IMR-90 (cell line): ENCODE measurements around the gene ZNF423. TPM values are rescaled to one million over a fixed set of nuclear protein-coding genes. Genes with fewer than 3 reads are reported as not detected.

Experiments
- ATAC-seq: fragments of 200-7000 bp; cut with Tn5 transposase; 2 replicates; pipeline ENCODE4 v1.9.1; 2020; ENCODE audit warnings: low read depth, mild to moderate bottlenecking, moderate library complexity
- BruUV-seq: library from RNA; stranded (reverse); fragments of 400-500 nt; replicated peaks from 2 replicates; lab custom pipeline; 2021; lab: Mats Ljungman, UMichigan
- CTCF ChIA-PET: fragments of 300-600 bp; formaldehyde crosslinking; extraction: SDS; loops from one replicate; lab custom pipeline; 2021; ENCODE audit warnings: antibody characterized with exemption; lab: Yijun Ruan, JAX
- POLR2A ChIA-PET: fragments of 300-600 bp; sonication (Branson Sonifier 250); formaldehyde crosslinking; loops from one replicate; lab custom pipeline; 2022; ENCODE audit warnings: antibody characterized with exemption; ENCODE audit not compliant: unreplicated experiment; lab: Charles Lee
- DNase-seq: peaks from one replicate; pipeline ENCODE4 v3.0.0; 2013
- H2AFZ ChIP-seq: replicated peaks from 2 replicates; pipeline ENCODE3; 2013; ENCODE audit warnings: low read length, mild to moderate bottlenecking; ENCODE audit not compliant: poor library complexity
- H2AK5ac ChIP-seq: 2 replicates; pipeline ENCODE4 v1.6.1; 2013; ENCODE audit warnings: low read depth, low read length, inconsistent platforms
- H2AK9ac ChIP-seq: replicated peaks from 2 replicates; pipeline ENCODE3; 2013; ENCODE audit warnings: mild to moderate bottlenecking, low read depth, low read length, moderate library complexity; ENCODE audit not compliant: poor library complexity
- H2BK120ac ChIP-seq: 2 replicates; pipeline ENCODE4 v1.6.1; 2013; ENCODE audit warnings: low read depth, low read length, inconsistent platforms
- H2BK15ac ChIP-seq: 3 replicates; pipeline ENCODE4 v1.6.1; 2013; ENCODE audit warnings: low read depth, low read length, inconsistent platforms
- H2BK20ac ChIP-seq: 2 replicates; pipeline ENCODE4 v1.6.1; 2013; ENCODE audit warnings: low read depth, mild to moderate bottlenecking, inconsistent platforms, low read length, moderate library complexity
- H2BK5ac ChIP-seq: 2 replicates; pipeline ENCODE4 v1.6.1; 2013; ENCODE audit warnings: mild to moderate bottlenecking, low read depth, low read length, inconsistent platforms; ENCODE audit not compliant: poor library complexity, severe bottlenecking
- H3K14ac ChIP-seq: replicated peaks from 2 replicates; pipeline ENCODE4 v1.6.1; 2013; ENCODE audit warnings: low read depth, low read length, inconsistent platforms
- H3K18ac ChIP-seq: 2 replicates; pipeline ENCODE4 v1.6.1; 2013; ENCODE audit warnings: low read depth, low read length, control low read depth
- H3K23ac ChIP-seq: 2 replicates; pipeline ENCODE4 v1.6.1; 2013; ENCODE audit warnings: low read depth, low read length, inconsistent platforms
- H3K27ac ChIP-seq: 2 replicates; pipeline ENCODE4 v1.5.1; 2013; ENCODE audit warnings: mild to moderate bottlenecking, control low read depth, low read length; ENCODE audit not compliant: insufficient read depth
- H3K27me3 ChIP-seq: 2 replicates; pipeline ENCODE4 v1.6.1; 2013; ENCODE audit warnings: low read length; ENCODE audit not compliant: control insufficient read depth, insufficient read depth
- H3K36me3 ChIP-seq: 2 replicates; pipeline ENCODE4 v1.6.1; 2013; ENCODE audit warnings: low read length, mixed read lengths; ENCODE audit not compliant: control insufficient read depth, insufficient read depth
- H3K4ac ChIP-seq: 2 replicates; pipeline ENCODE4 v1.6.1; 2013; ENCODE audit warnings: low read depth, low read length, inconsistent platforms
- H3K4me1 ChIP-seq: 2 replicates; pipeline ENCODE4 v1.6.1; 2013; ENCODE audit warnings: low read length, mixed read lengths; ENCODE audit not compliant: control insufficient read depth, insufficient read depth
- H3K4me2 ChIP-seq: 2 replicates; pipeline ENCODE4 v1.6.1; 2013; ENCODE audit warnings: low read depth, mild to moderate bottlenecking, control low read depth, low read length, moderate library complexity
- H3K4me3 ChIP-seq: 2 replicates; pipeline ENCODE4 v1.5.1; 2013; ENCODE audit warnings: low read depth, mild to moderate bottlenecking, control low read depth, low read length, moderate library complexity; ENCODE audit not compliant: insufficient read depth
- H3K56ac ChIP-seq: 2 replicates; pipeline ENCODE4 v1.6.1; 2013; ENCODE audit warnings: low read length, inconsistent platforms; ENCODE audit not compliant: insufficient read depth; ENCODE audit errors: extremely low read depth
- H3K79me1 ChIP-seq, 2 experiments: 2 replicates each; pipeline ENCODE4 v1.6.1; 2013; ENCODE audit warnings: low read length in 2 of 2, inconsistent platforms in 1 of 2, low read depth in 1 of 2
- H3K9ac ChIP-seq: 2 replicates; pipeline ENCODE4 v1.6.1; 2013; ENCODE audit warnings: low read depth, low read length, control low read depth
- H3K9me1 ChIP-seq: 2 replicates; pipeline ENCODE4 v1.6.1; 2013; ENCODE audit warnings: low read length, inconsistent platforms; ENCODE audit not compliant: insufficient read depth
- H3K9me3 ChIP-seq: 2 replicates; pipeline ENCODE4 v1.6.1; 2013; ENCODE audit warnings: low read length; ENCODE audit not compliant: control insufficient read depth, insufficient read depth
- H4K20me1 ChIP-seq: 2 replicates; pipeline ENCODE4 v1.6.1; 2013; ENCODE audit warnings: low read length, inconsistent platforms; ENCODE audit not compliant: insufficient read depth
- H4K5ac ChIP-seq: 2 replicates; pipeline ENCODE4 v1.6.1; 2013; ENCODE audit warnings: mild to moderate bottlenecking, low read depth, low read length, control low read depth
- H4K8ac ChIP-seq, 2 experiments: 2 replicates each; pipeline ENCODE4 v1.6.1; 2013; ENCODE audit warnings: low read depth in 2 of 2, low read length in 2 of 2, control low read depth in 1 of 2, inconsistent platforms in 1 of 2
- H4K91ac ChIP-seq: 2 replicates; pipeline ENCODE4 v1.6.1; 2013; ENCODE audit warnings: low read depth, low read length, inconsistent platforms; ENCODE audit not compliant: insufficient read depth
- CHD1 ChIP-seq: IDR thresholded peaks from 2 replicates; pipeline ENCODE4 v1.6.1; 2012; ENCODE audit warnings: low read depth, low read length, improper control_type of control experiment
- MAFK ChIP-seq: IDR thresholded peaks from 2 replicates; pipeline ENCODE4 v1.6.1; 2012; ENCODE audit warnings: low read depth, low read length, improper control_type of control experiment
- MXI1 ChIP-seq: IDR thresholded peaks from 2 replicates; pipeline ENCODE4 v1.6.1; 2012; ENCODE audit warnings: low read depth, mild to moderate bottlenecking, low read length, moderate library complexity, borderline replicate concordance
- POLR2A ChIP-seq: IDR thresholded peaks from 2 replicates; pipeline ENCODE4 v1.6.1; 2012; ENCODE audit warnings: mild to moderate bottlenecking, low read depth, low read length
- RCOR1 ChIP-seq: IDR thresholded peaks from 2 replicates; pipeline ENCODE4 v1.6.1; 2012; ENCODE audit warnings: mild to moderate bottlenecking, low read length, improper control_type of control experiment; ENCODE audit not compliant: insufficient replicate concordance
- WGBS, 2 experiments: methylation state at CpG; one replicate each; pipeline versions ENCODE4 v1.1.5 to v1.1.7; 2013; ENCODE audit warnings: missing lambda C conversion rate in 2 of 2; ENCODE audit not compliant: insufficient read length in 1 of 2; ENCODE audit errors: extremely low coverage in 2 of 2; 5-methylcytosine and 5-hydroxymethylcytosine counted together
- dilution Hi-C: fragments of 300-500 bp; cut with HindIII; formaldehyde crosslinking; loops from one replicate; pipeline ENCODE4 v1.14.3; 2018; ENCODE audit warnings: low sequenced_read_pairs; ENCODE audit not compliant: unreplicated experiment
- in situ Hi-C: fragments of 300-500 bp; cut with MboI; formaldehyde crosslinking; loops from 3 replicates; pipeline ENCODE4 v1.14.3; 2019; ENCODE audit warnings: low sequenced_read_pairs, inconsistent platforms, mixed read lengths
- intact Hi-C: fragments of 100-400 bp; cut with micrococcal nuclease; formaldehyde crosslinking; loops from 2 replicates; pipeline ENCODE4 v1.10.0; 2022
- polyA plus RNA-seq, 3 experiments: library from polyadenylated mRNA; depleted of rRNA; stranded (reverse); fragments of >200 nt; gene quantifications; 2 replicates each; pipeline ENCODE4 v1.2.3, GENCODE V29; 2012; ENCODE audit warnings: low replicate concordance in 1 of 3
- total RNA-seq: library from RNA; depleted of rRNA; stranded (reverse); fragments of >200 nt; gene quantifications from 2 replicates; pipeline ENCODE4 v1.2.3, GENCODE V29; 2012
- TF ChIP-seq, protein P1 (sequence below): conservative IDR thresholded peaks from 2 replicates; pipeline ENCODE4 v1.5.1; 2012; ENCODE audit warnings: mild to moderate bottlenecking, low read depth, low read length, improper control_type of control experiment
- TF ChIP-seq, protein P2 (sequence below): fragments of 150-350 bp; IDR thresholded peaks from 2 replicates; pipeline ENCODE4 v1.6.1; 2016; ENCODE audit warnings: low read depth, mild to moderate bottlenecking, low read length, moderate library complexity, borderline replicate concordance

The ZNF423 gene
- total and polyA plus RNA-seq, 2 of the 4 experiments (the other 2 are of a cell fraction): under 0.01 to 0.10 TPM

DNA sequence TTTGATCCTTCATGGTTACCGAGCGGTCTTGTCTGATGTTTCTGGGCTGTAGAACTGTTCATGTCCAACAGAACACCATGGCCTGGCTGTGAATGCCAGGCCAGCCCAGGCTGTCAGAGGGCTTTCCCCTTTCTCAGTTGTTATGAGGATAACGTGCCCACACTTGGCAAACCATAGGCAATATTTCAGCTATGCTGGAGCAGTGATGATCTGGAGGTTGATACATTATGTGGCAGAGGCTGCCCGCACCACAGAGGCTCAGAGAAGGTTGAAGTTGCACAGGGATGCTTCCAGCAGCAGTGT lies 389.4 kb downstream of the ZNF423 start:
- no peaks in the 10 kb centered on the region for H3K9me3 ChIP-seq
- no peak overlapping the region for H2BK15ac ChIP-seq
- H3K4me3 ChIP-seq: no peak overlapping the region
- CTCF ChIA-PET: no interaction called here
- H3K4me2 ChIP-seq: no peak overlapping the region
- 82% methylated on average over 3 of the region's 4 CpGs; no CpG with 5 or more reads in 1 of the 2 experiments for WGBS, 2 experiments
- H4K8ac ChIP-seq: no peak overlapping the region
- H3K4me1 ChIP-seq: no peaks in the 10 kb centered on the region
- no peak overlapping the region for H3K23ac ChIP-seq
- H2BK5ac ChIP-seq: no peak overlapping the region
- POLR2A ChIA-PET: no interaction called here
- no peak overlapping the region for H2AK9ac ChIP-seq
- H3K27ac ChIP-seq: no peak overlapping the region
- no peaks in the 10 kb centered on the region for H3K36me3 ChIP-seq
- intact Hi-C loops (no loop called here), in situ Hi-C loops (no loop called here), dilution Hi-C loops (no loop called here)
- no peak overlapping the region for H3K18ac ChIP-seq
- no peak overlapping the region for H4K91ac ChIP-seq
- no peak overlapping the region for H3K56ac ChIP-seq
- no peak overlapping the region for H2AK5ac ChIP-seq
- TF ChIP-seq MXI1 (no peak), CHD1 (no peak), MAFK (no peak), RCOR1 (no peak), POLR2A (no peak)
- TF ChIP-seq, protein P1, sequence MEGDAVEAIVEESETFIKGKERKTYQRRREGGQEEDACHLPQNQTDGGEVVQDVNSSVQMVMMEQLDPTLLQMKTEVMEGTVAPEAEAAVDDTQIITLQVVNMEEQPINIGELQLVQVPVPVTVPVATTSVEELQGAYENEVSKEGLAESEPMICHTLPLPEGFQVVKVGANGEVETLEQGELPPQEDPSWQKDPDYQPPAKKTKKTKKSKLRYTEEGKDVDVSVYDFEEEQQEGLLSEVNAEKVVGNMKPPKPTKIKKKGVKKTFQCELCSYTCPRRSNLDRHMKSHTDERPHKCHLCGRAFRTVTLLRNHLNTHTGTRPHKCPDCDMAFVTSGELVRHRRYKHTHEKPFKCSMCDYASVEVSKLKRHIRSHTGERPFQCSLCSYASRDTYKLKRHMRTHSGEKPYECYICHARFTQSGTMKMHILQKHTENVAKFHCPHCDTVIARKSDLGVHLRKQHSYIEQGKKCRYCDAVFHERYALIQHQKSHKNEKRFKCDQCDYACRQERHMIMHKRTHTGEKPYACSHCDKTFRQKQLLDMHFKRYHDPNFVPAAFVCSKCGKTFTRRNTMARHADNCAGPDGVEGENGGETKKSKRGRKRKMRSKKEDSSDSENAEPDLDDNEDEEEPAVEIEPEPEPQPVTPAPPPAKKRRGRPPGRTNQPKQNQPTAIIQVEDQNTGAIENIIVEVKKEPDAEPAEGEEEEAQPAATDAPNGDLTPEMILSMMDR: no peak
- TF ChIP-seq, protein P2, sequence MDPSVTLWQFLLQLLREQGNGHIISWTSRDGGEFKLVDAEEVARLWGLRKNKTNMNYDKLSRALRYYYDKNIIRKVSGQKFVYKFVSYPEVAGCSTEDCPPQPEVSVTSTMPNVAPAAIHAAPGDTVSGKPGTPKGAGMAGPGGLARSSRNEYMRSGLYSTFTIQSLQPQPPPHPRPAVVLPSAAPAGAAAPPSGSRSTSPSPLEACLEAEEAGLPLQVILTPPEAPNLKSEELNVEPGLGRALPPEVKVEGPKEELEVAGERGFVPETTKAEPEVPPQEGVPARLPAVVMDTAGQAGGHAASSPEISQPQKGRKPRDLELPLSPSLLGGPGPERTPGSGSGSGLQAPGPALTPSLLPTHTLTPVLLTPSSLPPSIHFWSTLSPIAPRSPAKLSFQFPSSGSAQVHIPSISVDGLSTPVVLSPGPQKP: no peak
- no peak overlapping the region for H4K5ac ChIP-seq
- H2AFZ ChIP-seq: no peak overlapping the region
- H2BK120ac ChIP-seq: no peak overlapping the region
- no peak for DNase-seq
- H4K20me1 ChIP-seq: no peaks in the 10 kb centered on the region
- H3K4ac ChIP-seq: no peak overlapping the region
- no peak overlapping the region for H3K14ac ChIP-seq
- H3K79me1 ChIP-seq: no peaks in the 10 kb centered on the region
- H3K9me1 ChIP-seq: no peaks in the 10 kb centered on the region
- no TSS peak for BruUV-seq
- peaks cover 6% of the 10 kb centered on the region; the same call in 1 of the 2 replicates for H3K27me3 ChIP-seq
- no peak overlapping the region for H2BK20ac ChIP-seq
- ATAC-seq: no peak
- H3K9ac ChIP-seq: no peak overlapping the region
